NCI-H774 (cell line): ENCODE data around the gene DUSP22.

ENCODE experiments used
- DNase-seq: peaks from one replicate; lab custom pipeline; 2025; lab: John Stamatoyannopoulos, UW

The DUSP22 gene

DNA sequence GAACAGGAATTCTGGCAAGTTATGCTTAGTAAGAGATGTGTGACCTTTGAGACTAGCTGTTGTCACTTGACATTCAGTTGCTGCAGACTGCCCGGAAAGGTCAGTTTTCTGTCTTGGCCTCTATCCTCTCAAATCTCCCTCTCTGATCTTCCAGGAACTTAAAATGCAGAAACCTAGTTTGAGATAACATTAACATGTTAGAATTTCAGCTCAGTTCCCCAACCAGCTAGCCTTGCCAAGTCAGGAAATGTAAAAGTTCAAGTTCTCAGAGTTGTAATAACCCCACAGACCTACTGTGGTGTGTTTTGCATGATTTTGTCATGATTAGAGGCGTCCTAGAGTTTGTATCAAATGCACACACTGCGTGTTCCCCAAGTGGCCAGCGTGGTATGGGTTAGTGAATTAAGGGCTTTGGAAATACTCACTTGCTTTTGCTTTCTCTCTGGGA, 46.6 kb downstream of the DUSP22 start:
- no peak for DNase-seq

DNA sequence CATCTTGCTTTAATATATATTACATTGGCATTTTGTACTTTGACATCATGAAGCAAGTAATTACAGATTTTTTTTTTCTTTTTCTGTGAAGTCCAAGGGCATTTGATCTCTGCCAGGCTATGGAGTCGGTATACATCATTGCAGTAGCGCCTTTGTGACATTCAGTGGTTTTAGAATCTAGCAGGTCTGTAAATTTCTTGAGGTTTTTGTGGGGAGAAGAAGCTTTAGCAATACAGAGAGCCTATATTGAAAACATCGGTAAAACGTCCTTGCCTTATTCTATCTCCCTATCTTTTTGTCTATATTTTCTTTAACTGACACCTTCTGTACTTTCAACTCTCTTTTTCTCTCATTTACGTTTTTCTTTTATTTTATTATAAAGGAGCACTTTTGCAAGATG, 47.2 kb downstream of the DUSP22 start:
- no peak for DNase-seq

DNA sequence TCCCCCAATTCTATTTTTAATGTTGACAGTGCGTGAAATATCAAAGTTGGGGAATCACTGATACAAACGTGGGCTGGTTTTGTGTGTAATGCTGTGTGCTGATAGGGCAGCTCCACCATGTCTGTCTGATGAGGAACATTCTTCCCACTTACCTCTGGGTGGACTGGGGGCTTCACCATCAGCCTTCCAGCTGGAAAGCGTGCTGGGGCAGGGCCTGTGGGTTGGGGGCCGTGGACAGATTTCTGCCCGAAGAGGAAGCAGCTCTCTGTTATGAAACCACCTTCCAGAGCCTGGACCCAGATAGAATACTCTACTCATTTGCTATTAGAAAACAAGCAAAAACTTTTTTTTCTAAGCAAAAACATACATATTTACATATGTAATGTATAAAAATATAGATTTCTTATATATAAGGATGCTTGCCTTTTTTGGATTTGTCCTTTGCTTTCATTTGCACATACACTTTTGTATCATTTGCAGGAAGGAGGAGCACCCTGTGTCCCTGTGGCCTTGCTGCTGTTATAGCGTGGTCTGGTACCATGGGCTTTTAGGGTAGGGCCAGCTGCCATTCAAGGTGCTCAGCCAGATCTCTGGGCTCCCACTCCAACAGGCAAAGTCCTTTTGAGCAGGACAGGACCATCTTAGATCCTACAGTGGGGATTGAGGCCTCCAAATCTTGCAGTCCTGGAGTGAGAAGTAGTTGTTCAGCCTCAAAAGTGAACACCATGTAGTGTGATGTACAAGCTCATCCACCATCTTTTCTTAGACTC, 48.1 kb downstream of the DUSP22 start:
- DNase-seq = no peak

DNA sequence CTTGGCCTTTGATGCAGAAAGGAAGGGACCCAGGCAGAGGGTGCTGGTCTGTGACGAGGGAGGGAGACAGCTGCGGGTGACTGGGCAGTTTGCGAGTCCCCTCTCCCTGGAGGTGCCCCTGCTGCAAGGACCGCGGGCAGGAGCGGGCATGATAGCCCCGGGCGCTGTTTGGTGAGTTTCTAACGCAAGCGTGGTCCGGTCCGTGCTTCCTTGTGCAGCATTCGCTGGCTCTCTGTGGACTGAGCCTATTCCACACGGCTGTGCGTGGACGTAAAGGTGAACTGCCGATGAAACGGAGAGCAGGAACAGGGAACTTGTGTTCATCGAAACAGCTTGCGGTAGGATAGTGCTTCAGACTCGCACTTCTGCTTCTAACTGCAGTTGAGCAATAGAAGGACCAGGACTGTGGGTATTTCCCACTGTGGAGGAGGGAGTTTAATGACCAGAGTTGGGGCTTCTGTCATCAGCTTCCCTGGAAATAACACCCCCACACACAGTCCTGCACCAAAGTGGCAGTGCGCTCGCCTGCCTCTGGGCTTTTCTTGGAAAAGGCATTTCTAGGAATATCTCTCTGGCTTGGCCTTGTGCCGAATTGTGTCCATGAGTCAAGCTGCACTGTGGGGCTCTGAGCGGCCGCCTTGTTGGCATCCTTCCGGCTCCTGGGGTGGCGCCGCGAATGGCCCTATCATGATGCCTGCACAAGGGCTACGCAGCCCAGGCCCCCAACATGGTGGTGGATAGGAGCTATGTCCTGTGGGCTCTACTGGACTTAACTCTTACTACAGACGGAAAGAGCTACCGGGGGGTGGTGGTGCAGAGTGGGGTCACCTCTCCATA, 48.9 kb downstream of the DUSP22 start:
- DNase-seq = no peak

DNA sequence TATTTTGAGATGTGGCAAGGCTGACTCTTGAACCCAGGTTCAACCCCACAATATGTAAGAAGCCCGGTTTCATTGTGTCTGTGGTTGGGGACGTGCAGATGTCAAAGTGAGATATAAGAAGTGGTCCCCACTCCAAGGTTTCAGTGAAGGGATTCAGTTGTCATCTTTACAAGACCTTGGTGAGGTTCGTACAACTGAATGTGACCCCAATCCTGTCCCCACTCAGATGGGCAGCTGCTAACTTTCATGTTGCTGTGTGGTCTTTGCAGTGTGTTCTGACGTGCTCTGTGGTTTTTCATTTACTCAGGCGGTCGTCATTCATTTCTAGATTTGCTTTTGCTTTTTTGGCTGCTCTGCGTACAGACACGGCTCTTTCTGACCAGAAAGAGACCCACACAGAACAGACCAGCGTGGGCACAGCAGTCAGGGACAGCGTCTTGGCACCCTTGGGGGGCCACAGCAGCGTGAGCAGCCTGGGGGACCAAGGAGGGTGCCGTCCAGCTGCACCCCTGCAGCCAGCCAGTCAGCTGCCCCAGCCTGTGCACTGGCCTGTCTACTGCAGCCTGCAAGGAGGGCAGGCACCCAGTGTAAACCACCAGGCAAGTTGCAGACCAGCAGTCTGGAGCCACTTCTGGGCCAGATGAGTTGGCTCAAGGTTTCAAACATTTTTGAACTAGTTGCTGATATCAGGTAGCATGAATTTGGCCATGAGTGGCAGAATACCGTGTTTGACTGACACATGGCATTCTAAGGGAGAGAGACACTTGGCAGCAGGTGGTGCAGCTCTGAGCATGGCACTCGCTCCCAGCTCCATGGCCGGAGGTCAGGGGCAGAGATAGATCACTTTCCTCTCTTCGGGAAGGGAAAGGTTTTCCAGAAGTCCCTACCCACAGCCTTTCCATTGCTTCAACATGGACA, 49.9 kb downstream of the DUSP22 start:
- no peak for DNase-seq

DNA sequence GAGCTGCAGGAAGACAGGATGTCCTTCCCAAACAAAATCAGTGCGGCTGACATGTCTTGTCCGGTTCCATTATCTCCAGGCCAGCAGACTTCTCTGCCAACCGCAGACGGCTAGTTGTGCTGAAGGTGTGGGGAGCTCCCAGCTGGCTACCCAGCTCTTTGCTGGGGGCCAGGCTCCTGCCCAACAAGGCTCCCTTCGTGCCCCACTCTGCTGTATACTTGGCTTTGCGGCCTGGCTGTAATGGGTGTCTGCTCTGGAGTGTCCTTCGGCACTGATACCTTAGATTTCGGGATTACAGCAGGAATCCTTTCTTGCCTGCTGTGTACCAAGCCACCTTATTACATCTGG, 50.5 kb downstream of the DUSP22 start:
- no peak for DNase-seq

DNA sequence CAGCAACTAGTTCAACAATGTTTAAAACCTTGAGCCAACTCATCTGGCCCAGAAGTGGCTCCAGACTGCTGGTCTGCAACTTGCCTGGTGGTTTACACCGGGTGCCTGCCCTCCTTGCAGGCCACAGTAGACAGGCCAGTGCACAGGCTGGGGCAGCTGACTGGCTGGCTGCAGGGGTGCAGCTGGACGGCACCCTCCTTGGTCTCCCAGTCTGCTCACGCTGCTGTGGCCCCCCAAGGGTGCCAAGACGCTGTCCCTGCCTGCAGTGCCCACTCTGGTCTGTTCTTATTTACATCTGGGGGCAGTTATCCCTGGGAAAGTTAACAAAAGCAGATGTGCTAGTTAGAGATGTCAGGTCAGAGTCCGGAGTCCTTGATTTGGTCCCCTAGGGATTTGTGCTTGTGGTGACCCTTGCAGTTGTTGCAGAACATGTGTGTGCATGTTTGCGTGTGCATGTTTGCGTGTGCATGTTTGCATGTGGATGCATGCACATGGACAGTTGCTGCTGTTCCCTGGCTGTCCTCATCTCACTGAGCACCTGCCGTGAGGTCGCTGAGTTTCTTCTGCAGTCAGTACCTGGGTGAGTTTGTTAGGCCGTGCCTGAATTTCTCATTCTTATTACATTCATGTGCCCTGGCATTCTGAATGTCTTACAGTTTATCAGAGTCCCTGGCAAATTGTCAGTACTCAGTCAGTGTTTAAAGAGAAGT, 51.1 kb downstream of the DUSP22 start:
- DNase-seq = no peak

DNA sequence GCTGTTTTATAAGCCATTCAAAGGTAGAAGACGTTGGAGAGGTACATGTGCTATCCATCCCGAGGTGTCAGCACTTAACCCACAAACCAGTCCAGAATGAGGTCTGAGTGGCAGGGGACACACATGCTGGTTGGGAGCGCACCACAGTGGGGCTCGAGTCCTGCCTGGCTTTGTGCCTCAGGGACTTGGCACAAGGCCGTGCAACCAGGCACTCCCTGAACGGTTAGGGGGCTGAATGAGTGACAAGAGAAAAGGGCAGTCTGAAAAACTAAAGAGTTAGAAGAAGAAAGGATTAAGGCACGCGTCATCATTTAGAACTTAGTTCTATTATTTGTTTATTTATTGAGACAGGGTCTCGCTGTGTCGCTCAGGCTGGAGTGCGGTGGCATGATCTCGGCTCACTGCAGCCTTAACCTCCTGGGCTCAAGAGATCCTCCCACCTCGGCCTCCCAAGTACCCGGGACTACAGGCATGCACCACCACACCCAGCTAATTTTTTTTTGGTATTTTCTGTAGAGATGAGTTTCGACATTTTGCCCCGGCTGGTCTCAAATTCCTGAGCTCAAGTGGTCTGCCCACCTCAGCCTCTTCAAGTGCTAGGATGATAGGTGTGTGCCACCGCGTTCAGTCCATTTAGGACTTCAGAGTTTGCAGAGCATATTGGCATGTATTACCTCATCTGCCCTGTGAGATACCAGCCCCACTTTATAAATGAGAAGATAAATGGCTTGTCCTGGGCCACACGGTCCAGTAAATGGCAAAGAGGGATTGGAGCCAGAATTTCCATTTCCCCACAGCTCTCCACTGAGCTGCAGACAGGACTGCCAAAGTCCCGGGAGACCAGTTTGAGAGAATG, 51.9 kb downstream of the DUSP22 start:
- no peak for DNase-seq

DNA sequence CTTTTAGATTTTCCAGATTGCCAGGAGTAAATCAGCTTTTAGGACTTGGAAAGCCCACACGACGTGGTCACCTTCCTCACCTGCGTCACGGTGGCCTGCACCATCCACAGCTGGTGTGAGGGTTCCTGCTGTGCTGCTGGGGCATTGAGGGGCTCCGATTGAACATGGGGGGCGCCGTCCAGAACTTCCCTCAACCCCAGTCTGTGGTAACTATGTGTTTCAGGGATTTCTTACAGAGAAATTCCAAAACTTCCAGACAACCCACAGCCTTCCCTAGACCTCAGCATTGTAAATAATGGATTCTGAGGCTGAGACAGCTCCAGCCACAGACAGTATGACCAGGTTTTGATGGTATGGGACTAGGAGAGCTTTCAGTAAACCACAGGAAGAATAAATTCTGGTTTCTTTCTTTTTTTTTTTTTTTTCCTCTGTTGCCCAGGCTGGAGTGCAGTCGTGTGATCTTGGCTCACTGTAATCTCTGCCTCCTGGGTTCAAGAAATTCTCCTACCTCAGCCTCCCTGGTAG, 52.6 kb downstream of the DUSP22 start:
- DNase-seq = no peak

DNA sequence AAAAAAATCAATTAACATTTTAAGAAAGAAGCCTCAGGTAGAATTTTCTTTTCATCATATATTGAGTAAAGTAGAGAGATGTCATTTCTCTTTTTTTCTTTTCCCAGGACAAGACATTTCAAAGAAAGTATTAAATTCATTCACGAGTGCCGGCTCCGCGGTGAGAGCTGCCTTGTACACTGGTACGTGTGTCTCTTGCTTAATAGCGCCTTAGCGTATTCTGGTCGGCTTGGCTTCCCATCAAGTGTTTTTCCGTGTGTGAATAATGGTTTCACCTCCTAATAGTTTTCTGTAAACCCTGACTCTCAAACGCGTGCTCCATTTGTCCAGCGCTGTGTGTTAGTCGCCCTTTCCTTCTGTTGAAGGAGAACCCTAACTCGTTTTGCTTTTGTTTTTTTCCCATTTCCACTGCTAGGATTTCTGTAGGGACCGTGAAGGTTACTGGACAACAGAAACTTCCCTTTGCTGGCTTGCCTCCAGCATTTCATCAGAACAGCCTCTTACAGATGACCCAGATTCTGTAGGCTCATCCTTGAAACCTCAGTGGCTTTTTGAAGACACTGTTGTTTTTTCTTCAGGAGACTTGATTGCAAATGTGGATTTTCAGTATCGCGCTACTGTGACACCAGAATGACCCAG, 53.6 kb downstream of the DUSP22 start:
- no peak for DNase-seq

DNA sequence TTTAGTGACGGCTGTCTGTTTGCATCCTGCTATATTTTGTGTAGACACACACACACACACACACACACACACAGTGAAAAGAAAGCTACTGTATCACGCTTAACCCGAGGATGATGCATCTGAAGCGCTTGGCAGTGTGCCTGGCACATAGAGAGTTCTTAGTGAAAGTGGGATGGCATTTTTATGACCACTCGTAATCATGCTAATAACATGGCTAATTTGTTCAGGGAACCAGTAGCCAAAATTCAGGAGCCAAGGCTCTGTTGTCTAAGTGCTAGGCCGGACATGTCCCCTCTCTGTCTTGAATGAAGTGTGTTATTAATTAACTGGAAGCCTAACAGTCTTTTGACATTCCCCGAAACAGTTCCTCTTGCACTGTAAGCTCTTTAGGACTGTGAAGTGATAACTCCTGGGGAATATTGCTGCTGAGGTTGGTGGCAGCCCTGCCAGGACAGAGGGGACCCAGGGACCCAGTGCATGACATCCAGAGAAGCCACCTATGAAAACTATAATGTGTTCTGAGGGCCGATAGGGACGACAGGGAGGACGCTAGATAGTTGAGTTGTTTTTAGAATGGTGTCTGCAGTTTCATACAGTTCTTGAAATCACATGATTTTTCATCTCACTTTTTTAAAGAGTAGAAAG, 54.2 kb downstream of the DUSP22 start:
- DNase-seq = no peak

DNA sequence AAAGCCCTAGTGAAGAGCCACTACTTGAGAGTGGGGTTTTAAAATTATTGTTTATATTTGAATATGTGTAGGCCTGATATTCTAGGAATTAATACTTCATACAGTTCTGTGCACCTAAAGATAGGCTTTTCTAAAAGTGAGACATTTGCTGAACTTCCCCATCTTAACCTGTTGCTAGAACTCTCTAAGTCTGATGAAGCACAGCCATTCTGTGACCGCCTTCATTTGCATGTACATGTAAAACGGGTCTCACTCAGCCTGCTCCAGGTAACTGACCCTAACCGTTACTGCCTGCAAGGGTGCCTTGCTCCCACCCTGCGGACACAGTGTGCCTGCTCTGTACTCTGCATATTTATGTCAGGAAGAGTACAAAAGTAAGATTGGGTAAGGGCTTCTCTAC, 54.9 kb downstream of the DUSP22 start:
- no peak for DNase-seq

DNA sequence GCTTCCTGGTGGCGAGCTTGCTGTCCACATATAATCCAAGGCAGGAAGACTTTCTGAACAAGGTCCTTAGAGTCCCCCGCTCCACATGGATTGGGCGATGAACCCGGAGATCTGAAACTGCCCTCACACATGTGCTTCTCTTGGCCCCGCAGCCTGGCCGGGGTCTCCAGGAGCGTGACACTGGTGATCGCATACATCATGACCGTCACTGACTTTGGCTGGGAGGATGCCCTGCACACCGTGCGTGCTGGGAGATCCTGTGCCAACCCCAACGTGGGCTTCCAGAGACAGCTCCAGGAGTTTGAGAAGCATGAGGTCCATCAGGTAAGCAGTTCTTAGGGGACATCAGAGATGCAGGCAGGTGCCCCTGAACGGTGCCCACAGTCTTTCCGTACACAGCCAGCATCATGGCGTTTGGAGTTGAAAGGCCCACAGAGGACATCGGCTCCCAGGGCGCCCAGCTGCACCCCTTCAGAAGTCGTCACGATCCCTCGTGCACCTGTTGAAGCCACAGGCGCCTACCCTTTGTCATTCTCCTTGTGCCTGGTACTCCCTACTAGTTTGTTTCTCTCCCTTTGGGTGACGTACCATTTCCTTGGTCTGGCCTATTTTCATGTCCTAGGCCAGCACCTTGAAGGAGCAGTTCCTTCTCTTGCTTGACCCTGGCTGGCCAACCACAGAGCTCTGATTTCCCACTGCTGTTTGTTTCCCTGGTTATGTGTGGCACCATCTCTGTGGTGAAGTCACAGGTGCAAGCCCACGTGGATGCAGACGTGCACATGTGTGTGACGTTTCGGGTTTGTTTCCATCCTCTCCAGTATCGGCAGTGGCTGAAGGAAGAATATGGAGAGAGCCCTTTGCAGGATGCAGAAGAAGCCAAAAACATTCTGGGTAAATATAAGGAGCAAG, 55.9 kb downstream of the DUSP22 start:
- DNase-seq = no peak

DNA sequence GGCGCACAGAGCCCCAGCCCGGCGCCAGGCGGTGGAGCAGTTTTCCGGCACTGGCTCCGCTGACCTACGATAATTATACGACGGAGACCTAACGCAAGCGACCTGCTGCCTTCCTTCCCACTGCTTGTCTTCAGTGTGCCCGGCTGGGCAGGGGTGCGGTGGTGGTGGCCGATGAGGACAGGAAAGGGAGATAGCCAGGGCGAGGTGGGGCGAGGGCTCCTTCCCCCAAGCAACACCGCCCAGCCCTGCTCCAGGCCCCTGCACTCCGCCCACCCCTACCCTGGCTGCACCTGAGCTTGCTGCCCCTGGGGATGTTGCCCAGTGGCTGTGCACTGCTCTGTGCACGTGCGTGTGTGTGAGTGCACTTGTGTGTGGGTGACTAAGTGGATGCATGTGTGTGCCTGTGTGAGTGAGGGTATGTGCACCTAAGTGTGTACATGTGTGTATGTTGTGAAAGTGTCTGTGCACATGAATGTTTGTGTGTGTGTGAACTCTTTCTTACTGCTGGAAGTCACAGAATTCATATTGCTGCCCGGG, 56.6 kb downstream of the DUSP22 start:
- no peak for DNase-seq

DNA sequence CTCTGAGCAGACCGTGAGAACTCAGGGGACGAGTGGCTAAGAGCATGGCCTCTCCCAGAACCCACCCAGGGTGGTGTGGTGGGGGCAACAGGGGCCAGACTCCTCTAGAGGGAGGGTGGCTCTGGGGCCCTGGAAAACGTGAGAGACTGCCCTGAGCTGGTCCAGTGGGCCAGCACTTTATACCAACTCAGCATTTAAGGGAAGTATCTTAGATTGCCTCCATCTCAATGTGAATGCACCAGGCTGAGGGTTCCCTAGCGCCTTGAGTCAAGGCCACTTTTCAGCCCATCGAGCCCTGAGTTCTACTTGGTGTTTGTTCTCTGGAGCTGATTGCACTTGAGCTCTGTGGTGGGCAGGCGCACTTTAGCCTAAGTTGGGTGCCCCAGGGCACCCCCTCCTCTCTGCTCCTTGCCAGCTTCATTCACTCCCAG, 57.2 kb downstream of the DUSP22 start:
- no peak for DNase-seq

DNA sequence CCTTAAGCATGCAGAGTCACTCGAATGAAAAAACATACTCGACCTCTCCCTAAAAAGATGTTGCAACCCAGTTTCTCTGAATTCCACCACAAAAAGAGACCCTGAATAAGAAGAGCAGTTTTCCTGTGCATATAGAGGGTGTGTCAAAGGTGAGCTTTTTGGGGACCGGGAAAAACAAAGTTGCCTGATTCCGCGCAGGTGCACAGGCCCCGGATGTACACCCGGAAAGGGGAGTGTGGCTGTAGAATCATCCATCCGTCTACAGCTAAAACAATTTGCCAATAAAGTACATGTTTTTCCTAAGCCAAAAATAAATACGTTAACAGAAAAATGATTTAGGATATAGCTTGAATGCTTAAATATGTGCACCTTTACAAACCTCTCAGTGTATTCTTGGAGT, 58.1 kb downstream of the DUSP22 start:
- no peak for DNase-seq

DNA sequence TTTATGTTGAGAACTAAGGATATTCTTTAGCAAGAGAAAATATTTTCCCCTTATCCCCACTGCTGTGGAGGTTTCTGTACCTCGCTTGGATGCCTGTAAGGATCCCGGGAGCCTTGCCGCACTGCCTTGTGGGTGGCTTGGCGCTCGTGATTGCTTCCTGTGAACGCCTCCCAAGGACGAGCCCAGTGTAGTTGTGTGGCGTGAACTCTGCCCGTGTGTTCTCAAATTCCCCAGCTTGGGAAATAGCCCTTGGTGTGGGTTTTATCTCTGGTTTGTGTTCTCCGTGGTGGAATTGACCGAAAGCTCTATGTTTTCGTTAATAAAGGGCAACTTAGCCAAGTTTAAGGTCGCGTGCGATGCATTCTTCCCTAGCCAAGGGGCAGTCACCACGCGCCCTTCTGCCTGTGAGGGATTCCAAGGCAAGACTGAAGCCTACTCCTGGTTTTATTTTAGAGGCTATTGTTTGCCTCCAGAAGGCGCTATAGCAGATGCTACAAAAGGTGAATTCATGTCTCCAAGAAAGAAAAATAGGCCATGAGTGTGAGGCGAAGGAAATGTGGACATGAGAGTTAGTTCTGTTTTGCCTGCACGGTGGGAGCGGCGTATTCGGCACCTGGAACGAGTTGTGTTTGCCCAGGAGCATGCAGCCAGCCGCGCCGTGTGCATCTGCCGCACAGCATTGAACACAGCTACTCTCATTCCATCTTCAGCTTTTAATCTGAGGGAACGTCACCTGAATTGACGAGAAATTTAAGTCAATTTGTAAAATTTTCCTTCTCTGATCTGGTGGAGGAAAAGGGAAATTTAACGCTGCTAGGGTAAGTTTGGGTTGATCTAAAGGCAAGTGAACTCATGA, 59.0 kb downstream of the DUSP22 start:
- DNase-seq = no peak
